Measurements from ENCODE around the gene HNRNPC. TPM values are rescaled to one million over a fixed set of nuclear protein-coding genes. Genes with fewer than 3 reads are reported as not detected.

Gene HNRNPC
- total and polyA plus RNA-seq, 2 of the 8 experiments (the other 6 are each of a cell fraction or from before 2014, with no cell fraction given): 781 to 1,207 TPM

DNA sequence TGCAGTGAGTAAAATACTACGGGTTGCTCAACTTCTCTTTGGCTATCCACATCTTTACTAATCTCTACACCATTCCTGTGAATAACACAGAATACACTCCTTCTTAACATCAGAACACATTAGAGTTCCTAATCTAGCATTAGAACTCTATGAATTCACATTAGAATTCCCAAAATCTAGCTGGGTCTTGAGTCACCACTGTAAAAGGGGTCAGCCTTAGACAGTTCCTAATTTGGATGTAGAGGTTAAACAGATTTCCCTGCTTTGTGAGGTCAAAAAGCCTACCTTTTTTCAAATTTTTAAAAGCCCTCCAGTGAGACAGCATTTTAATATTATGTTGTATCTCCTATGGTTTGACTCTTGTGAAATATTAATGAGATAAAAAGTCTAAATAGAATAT is 7.4 kb downstream of the HNRNPC start:
- H3K23me2 ChIP-seq (ENCODE audit: low read depth, low read length): no peaks in the 10 kb centered on the region; the same call in 1 of the 2 replicates
- H3K4me3 ChIP-seq (ENCODE audit: extremely low read depth in 1 of 4, insufficient read depth in 2 of 4, low read depth in 3 of 4, low read length in 4 of 4): peak overlapping the region in 1 of 4 experiments; percentile 25; a peak in 1 of 8 replicates
- H2BK120ac ChIP-seq (replicated peaks; ENCODE audit: low read depth, low read length): no peak overlapping the region
- H3K36me3 ChIP-seq (ENCODE audit: control insufficient read depth in 2 of 4, insufficient read depth in 4 of 4, low read length in 3 of 4): peaks cover 25 to 95% (median 69%) of the 10 kb centered on the region in 4 experiments
- CTCF ChIA-PET (ENCODE audit: partially characterized antibody): interaction anchor here (0.6 kb wide), 1 partner anchor 39 kb away, joined by 3 read pairs; no protein-coding TSS in a partner anchor
- no peak overlapping the region for H2AK5ac ChIP-seq (ENCODE audit: low read depth, low read length)
- WGBS, 2 experiments (ENCODE audit: extremely low coverage in 1 of 2, insufficient coverage in 1 of 2, insufficient read length in 1 of 2, insufficient replicate concordance in 2 of 2, low coverage in 1 of 2, low lambda C conversion rate in 2 of 2, missing lambda C conversion rate in 1 of 2): 92% methylated on average over 1 of the region's 1 CpG; no CpG with 5 or more reads in 1 of the 2 experiments
- no peak for TF ChIP-seq SIRT6 (IDR thresholded peaks at IDR 0.05; ENCODE audit: low read length)
- TF ChIP-seq, protein P1, sequence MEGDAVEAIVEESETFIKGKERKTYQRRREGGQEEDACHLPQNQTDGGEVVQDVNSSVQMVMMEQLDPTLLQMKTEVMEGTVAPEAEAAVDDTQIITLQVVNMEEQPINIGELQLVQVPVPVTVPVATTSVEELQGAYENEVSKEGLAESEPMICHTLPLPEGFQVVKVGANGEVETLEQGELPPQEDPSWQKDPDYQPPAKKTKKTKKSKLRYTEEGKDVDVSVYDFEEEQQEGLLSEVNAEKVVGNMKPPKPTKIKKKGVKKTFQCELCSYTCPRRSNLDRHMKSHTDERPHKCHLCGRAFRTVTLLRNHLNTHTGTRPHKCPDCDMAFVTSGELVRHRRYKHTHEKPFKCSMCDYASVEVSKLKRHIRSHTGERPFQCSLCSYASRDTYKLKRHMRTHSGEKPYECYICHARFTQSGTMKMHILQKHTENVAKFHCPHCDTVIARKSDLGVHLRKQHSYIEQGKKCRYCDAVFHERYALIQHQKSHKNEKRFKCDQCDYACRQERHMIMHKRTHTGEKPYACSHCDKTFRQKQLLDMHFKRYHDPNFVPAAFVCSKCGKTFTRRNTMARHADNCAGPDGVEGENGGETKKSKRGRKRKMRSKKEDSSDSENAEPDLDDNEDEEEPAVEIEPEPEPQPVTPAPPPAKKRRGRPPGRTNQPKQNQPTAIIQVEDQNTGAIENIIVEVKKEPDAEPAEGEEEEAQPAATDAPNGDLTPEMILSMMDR (IDR thresholded peaks at IDR 0.05; ENCODE audit: control extremely low read depth in 1 of 3, insufficient read depth in 1 of 3, low read depth in 1 of 3, low read length in 3 of 3): no peak
- TF ChIP-seq POU5F1 (IDR thresholded peaks at IDR 0.05; ENCODE audit: low read depth, low read length): no peak
- no peaks in the 10 kb centered on the region for H3K79me1 ChIP-seq (ENCODE audit: low read depth, low read length)
- H4K5ac ChIP-seq (ENCODE audit: insufficient read length, low read depth, low read length): no peak overlapping the region
- peaks cover 3 to 10% (median 5%) of the 10 kb centered on the region in 4 experiments; a peak in 5 of 7 replicates for H3K4me1 ChIP-seq (replicated peaks in 1 of 4; ENCODE audit: control insufficient read depth in 3 of 4, insufficient read depth in 4 of 4, low read length in 3 of 4)
- no peak overlapping the region for H3K23ac ChIP-seq (ENCODE audit: insufficient read length)
- no peak overlapping the region for H3K56ac ChIP-seq (replicated peaks; ENCODE audit: insufficient read length, low read depth, low read length)
- peaks cover 81 to 99% of the 10 kb centered on the region in 2 experiments for H3K79me2 ChIP-seq (ENCODE audit: control insufficient read depth in 1 of 2, insufficient read depth in 2 of 2, low read length in 2 of 2)
- no peak overlapping the region for H3K9ac ChIP-seq (replicated peaks in 1 of 4; ENCODE audit: extremely low read depth in 1 of 4, low read depth in 3 of 4, low read length in 3 of 4)
- H3K4me2 ChIP-seq (ENCODE audit: insufficient read depth in 1 of 2, low read depth in 2 of 2, low read length in 2 of 2): peak overlapping the region in 1 of 2 experiments; percentile 49; a peak in 1 of 4 replicates
- H4K91ac ChIP-seq (replicated peaks; ENCODE audit: insufficient read length, low read length): no peak overlapping the region
- no peak overlapping the region for H2BK12ac ChIP-seq (ENCODE audit: low read depth, low read length)
- no peak overlapping the region for H3K4ac ChIP-seq (replicated peaks; ENCODE audit: insufficient read length, low read depth, low read length)
- no peak overlapping the region for H2AFZ ChIP-seq (ENCODE audit: low read length)
- H3K18ac ChIP-seq (ENCODE audit: extremely low read depth, low read length): no peak overlapping the region
- H3K9me3 ChIP-seq (ENCODE audit: insufficient read depth in 2 of 2, low read depth in 1 of 2, low read length in 1 of 2): no peaks in the 10 kb centered on the region
- POLR2A ChIA-PET (ENCODE audit: partially characterized antibody): interaction anchor here (0.8 to 17.3 kb wide), 15 partner anchors 12 to 86 kb away, joined by 3 to 836 read pairs (median 4); partner anchors contain the start of gene RPGRIP1
- no peak for FAIRE-seq
- H3K27me3 ChIP-seq (replicated peaks in 1 of 4; ENCODE audit: control insufficient read depth in 3 of 4, extremely low read depth in 1 of 4, insufficient read depth in 3 of 4, low read length in 3 of 4): no peaks in the 10 kb centered on the region
- H2BK20ac ChIP-seq (ENCODE audit: low read length): no peak overlapping the region
- H4K8ac ChIP-seq (ENCODE audit: extremely low read depth, insufficient read depth, low read length): no peak overlapping the region
- no peak overlapping the region for H2BK15ac ChIP-seq (ENCODE audit: low read length)
- H4K20me1 ChIP-seq (replicated peaks in 1 of 2; ENCODE audit: control insufficient read depth in 1 of 2, insufficient read depth in 2 of 2, low read length in 2 of 2): peaks cover 49 to 77% of the 10 kb centered on the region in 2 experiments
- no peak for DNase-seq (ENCODE audit: low read depth in 1 of 2, low spot score in 2 of 2)
- no peak overlapping the region for H3K14ac ChIP-seq (ENCODE audit: insufficient read length)
- no peak overlapping the region for H2BK5ac ChIP-seq (ENCODE audit: low read depth, low read length)
- H3K27ac ChIP-seq (ENCODE audit: low read depth, low read length): no peak overlapping the region

All from H1 (cell line).